ENCODE results near the gene CCNYL1.
"Not testable (repeated sequence)": the region's sequence is repeated elsewhere in the genome, so short reads cannot be mapped to it uniquely, and the experiment has no call there.

The CCNYL1 gene

GRCh38 chr2:207724113-207724512 lies 12.7 kb downstream of the CCNYL1 start:
- Histone ChIP-seq H3K27me3 (ENCODE audit: control insufficient read depth, insufficient read depth, low read length) (no peaks in the 10 kb centered on the region), H3K9me3 (ENCODE audit: control insufficient read depth, low read depth, low read length) (no peaks in the 10 kb centered on the region), H3K9ac (ENCODE audit: low read length) (no peak overlapping the region), H3K4me1 (ENCODE audit: control insufficient read depth, low read depth, low read length) (no peaks in the 10 kb centered on the region), H3K4me3 (ENCODE audit: low read length) (no peak overlapping the region), H3K27ac (ENCODE audit: low read length) (no peak overlapping the region), H3K36me3 (ENCODE audit: control insufficient read depth, low read depth, low read length) (peaks cover 3% of the 10 kb centered on the region)

GRCh38 chr2:207725873-207726578 lies 14.6 kb downstream of the CCNYL1 start:
- Histone ChIP-seq H3K27ac (ENCODE audit: low read length) (no peak overlapping the region), H3K9ac (ENCODE audit: low read length) (no peak overlapping the region), H3K9me3 (ENCODE audit: control insufficient read depth, low read depth, low read length) (no peaks in the 10 kb centered on the region), H3K36me3 (ENCODE audit: control insufficient read depth, low read depth, low read length) (peaks cover 3% of the 10 kb centered on the region), H3K27me3 (ENCODE audit: control insufficient read depth, insufficient read depth, low read length) (no peaks in the 10 kb centered on the region), H3K4me1 (ENCODE audit: control insufficient read depth, low read depth, low read length) (no peaks in the 10 kb centered on the region), H3K4me3 (ENCODE audit: low read length) (no peak overlapping the region)

GRCh38 chr2:207727261-207727660 lies 15.8 kb downstream of the CCNYL1 start:
- H3K9ac ChIP-seq (ENCODE audit: low read length): no peak overlapping the region
- no peak overlapping the region for H3K27ac ChIP-seq (ENCODE audit: low read length)
- no peaks in the 10 kb centered on the region for H3K27me3 ChIP-seq (ENCODE audit: control insufficient read depth, insufficient read depth, low read length)
- no peaks in the 10 kb centered on the region for H3K4me1 ChIP-seq (ENCODE audit: control insufficient read depth, low read depth, low read length)
- peaks cover 3% of the 10 kb centered on the region for H3K36me3 ChIP-seq (ENCODE audit: control insufficient read depth, low read depth, low read length)
- H3K9me3 ChIP-seq (ENCODE audit: control insufficient read depth, low read depth, low read length): no peaks in the 10 kb centered on the region
- no peak overlapping the region for H3K4me3 ChIP-seq (ENCODE audit: low read length)

GRCh38 chr2:207729465-207729998 lies 18.1 kb downstream of the CCNYL1 start:
- Histone ChIP-seq H3K4me3 (ENCODE audit: low read length) (no peak overlapping the region), H3K9me3 (ENCODE audit: control insufficient read depth, low read depth, low read length) (no peaks in the 10 kb centered on the region), H3K36me3 (ENCODE audit: control insufficient read depth, low read depth, low read length) (peaks cover 11% of the 10 kb centered on the region), H3K4me1 (ENCODE audit: control insufficient read depth, low read depth, low read length) (no peaks in the 10 kb centered on the region), H3K27me3 (ENCODE audit: control insufficient read depth, insufficient read depth, low read length) (no peaks in the 10 kb centered on the region), H3K9ac (ENCODE audit: low read length) (no peak overlapping the region), H3K27ac (ENCODE audit: low read length) (no peak overlapping the region)

GRCh38 chr2:207731138-207731537 lies 19.7 kb downstream of the CCNYL1 start:
- H3K4me3 ChIP-seq (ENCODE audit: low read length): no peak overlapping the region
- no peaks in the 10 kb centered on the region for H3K27me3 ChIP-seq (ENCODE audit: control insufficient read depth, insufficient read depth, low read length)
- no peak overlapping the region for H3K9ac ChIP-seq (ENCODE audit: low read length)
- H3K27ac ChIP-seq (ENCODE audit: low read length): no peak overlapping the region
- H3K4me1 ChIP-seq (ENCODE audit: control insufficient read depth, low read depth, low read length): no peaks in the 10 kb centered on the region
- peaks cover 17% of the 10 kb centered on the region for H3K36me3 ChIP-seq (ENCODE audit: control insufficient read depth, low read depth, low read length)
- no peaks in the 10 kb centered on the region for H3K9me3 ChIP-seq (ENCODE audit: control insufficient read depth, low read depth, low read length)

- Histone ChIP-seq H3K27me3 (ENCODE audit: control insufficient read depth, insufficient read depth, low read length) (no peaks in the 10 kb centered on the region), H3K9ac (ENCODE audit: low read length) (no peak overlapping the region), H3K9me3 (ENCODE audit: control insufficient read depth, low read depth, low read length) (no peaks in the 10 kb centered on the region), H3K4me1 (ENCODE audit: control insufficient read depth, low read depth, low read length) (no peaks in the 10 kb centered on the region), H3K27ac (ENCODE audit: low read length) (no peak overlapping the region), H3K4me3 (ENCODE audit: low read length) (no peak overlapping the region), H3K36me3 (ENCODE audit: control insufficient read depth, low read depth, low read length) (peaks cover 17% of the 10 kb centered on the region)
Measured at GRCh38 chr2:207733597-207734240, 22.3 kb downstream of the CCNYL1 start.

- Histone ChIP-seq H3K9ac (ENCODE audit: low read length) (no peak overlapping the region), H3K36me3 (ENCODE audit: control insufficient read depth, low read depth, low read length) (peaks cover 17% of the 10 kb centered on the region), H3K27ac (ENCODE audit: low read length) (no peak overlapping the region), H3K4me1 (ENCODE audit: control insufficient read depth, low read depth, low read length) (no peaks in the 10 kb centered on the region), H3K9me3 (ENCODE audit: control insufficient read depth, low read depth, low read length) (no peaks in the 10 kb centered on the region), H3K27me3 (ENCODE audit: control insufficient read depth, insufficient read depth, low read length) (no peaks in the 10 kb centered on the region), H3K4me3 (ENCODE audit: low read length) (no peak overlapping the region)
Measured at GRCh38 chr2:207734264-207734635, 22.8 kb downstream of the CCNYL1 start.

GRCh38 chr2:207734636-207735512 lies 23.4 kb downstream of the CCNYL1 start:
- H3K27ac ChIP-seq (ENCODE audit: low read length): no peak overlapping the region
- no peak overlapping the region for H3K4me3 ChIP-seq (ENCODE audit: low read length)
- H3K36me3 ChIP-seq (ENCODE audit: control insufficient read depth, low read depth, low read length): peaks cover 17% of the 10 kb centered on the region
- H3K4me1 ChIP-seq (ENCODE audit: control insufficient read depth, low read depth, low read length): no peaks in the 10 kb centered on the region
- no peak overlapping the region for H3K9ac ChIP-seq (ENCODE audit: low read length)
- H3K27me3 ChIP-seq (ENCODE audit: control insufficient read depth, insufficient read depth, low read length): no peaks in the 10 kb centered on the region
- H3K9me3 ChIP-seq (ENCODE audit: control insufficient read depth, low read depth, low read length): no peaks in the 10 kb centered on the region

- H3K9me3 ChIP-seq (ENCODE audit: control insufficient read depth, low read depth, low read length); H3K9ac ChIP-seq (ENCODE audit: low read length); H3K27me3 ChIP-seq (ENCODE audit: control insufficient read depth, insufficient read depth, low read length); H3K27ac ChIP-seq (ENCODE audit: low read length); H3K4me1 ChIP-seq (ENCODE audit: control insufficient read depth, low read depth, low read length); H3K4me3 ChIP-seq (ENCODE audit: low read length): not testable (repeated sequence)
- peaks cover 17% of the 10 kb centered on the region for H3K36me3 ChIP-seq (ENCODE audit: control insufficient read depth, low read depth, low read length)
Measured at GRCh38 chr2:207735513-207735859, 24.0 kb downstream of the CCNYL1 start.

GRCh38 chr2:207743514-207743913 lies 32.1 kb downstream of the CCNYL1 start:
- Histone ChIP-seq H3K27me3 (ENCODE audit: control insufficient read depth, insufficient read depth, low read length) (no peaks in the 10 kb centered on the region), H3K9ac (ENCODE audit: low read length) (no peak overlapping the region), H3K9me3 (ENCODE audit: control insufficient read depth, low read depth, low read length) (no peaks in the 10 kb centered on the region), H3K4me3 (ENCODE audit: low read length) (no peak overlapping the region), H3K27ac (ENCODE audit: low read length) (no peak overlapping the region), H3K4me1 (ENCODE audit: control insufficient read depth, low read depth, low read length) (no peaks in the 10 kb centered on the region), H3K36me3 (ENCODE audit: control insufficient read depth, low read depth, low read length) (peaks cover 16% of the 10 kb centered on the region)

GRCh38 chr2:207744050-207744449 lies 32.6 kb downstream of the CCNYL1 start:
- H3K4me3 ChIP-seq (ENCODE audit: low read length): no peak overlapping the region
- H3K36me3 ChIP-seq (ENCODE audit: control insufficient read depth, low read depth, low read length): peaks cover 16% of the 10 kb centered on the region
- no peaks in the 10 kb centered on the region for H3K9me3 ChIP-seq (ENCODE audit: control insufficient read depth, low read depth, low read length)

More at GRCh38 chr2:207744050-207744449, 32.6 kb downstream of the CCNYL1 start:
- Histone ChIP-seq H3K4me1 (ENCODE audit: control insufficient read depth, low read depth, low read length) (no peaks in the 10 kb centered on the region), H3K27me3 (ENCODE audit: control insufficient read depth, insufficient read depth, low read length) (no peaks in the 10 kb centered on the region), H3K9ac (ENCODE audit: low read length) (no peak overlapping the region), H3K27ac (ENCODE audit: low read length) (no peak overlapping the region)

Data from iPS-18a (cell line).